HL-60 (cell line): Measurements from ENCODE around the gene NAA38.

Experiments
- DNase-seq, 2 experiments: peaks; one replicate each; pipeline ENCODE4 v3.0.0-alpha.2; 2010 to 2020; ENCODE audit warnings: low read depth in 1 of 2, low spot score in 1 of 2
- H3K27ac ChIP-seq: fragments of 250-450 bp; sonication (Bioruptor Pico); replicated peaks from 2 replicates; pipeline ENCODE4 v1.5.1; 2020; ENCODE audit warnings: mild to moderate bottlenecking, moderate library complexity
- H3K27me3 ChIP-seq: fragments of 250-450 bp; sonication (Bioruptor Pico); 2 replicates; pipeline ENCODE4 v1.5.1; 2021; ENCODE audit warnings: mild to moderate bottlenecking, moderate library complexity; ENCODE audit not compliant: insufficient read depth, poor library complexity, severe bottlenecking
- H3K4me3 ChIP-seq: replicated peaks from 2 replicates; pipeline ENCODE4 v1.5.1; 2011; ENCODE audit warnings: mild to moderate bottlenecking, control low read depth, low read length; ENCODE audit not compliant: insufficient read depth
- GABPA ChIP-seq: IDR thresholded peaks from 2 replicates; pipeline ENCODE4 v1.6.1; 2012; ENCODE audit warnings: low read depth
- POLR2AphosphoS5 ChIP-seq: IDR thresholded peaks from 2 replicates; pipeline ENCODE4 v1.6.1; 2012; ENCODE audit warnings: low read depth
- SPI1 ChIP-seq: IDR thresholded peaks from 2 replicates; pipeline ENCODE4 v1.6.1; 2012; ENCODE audit warnings: low read depth, mild to moderate bottlenecking, borderline replicate concordance
- TF ChIP-seq, protein P1 (sequence below): IDR thresholded peaks from one replicate; pipeline ENCODE4 v1.5.1; 2011; ENCODE audit warnings: low read length, control low read depth, inconsistent platforms; ENCODE audit not compliant: insufficient read depth
- TF ChIP-seq, protein P2 (sequence below): IDR thresholded peaks from 2 replicates; pipeline ENCODE4 v1.6.1; 2012; ENCODE audit warnings: low read depth; ENCODE audit not compliant: insufficient replicate concordance

Gene NAA38

DNA sequence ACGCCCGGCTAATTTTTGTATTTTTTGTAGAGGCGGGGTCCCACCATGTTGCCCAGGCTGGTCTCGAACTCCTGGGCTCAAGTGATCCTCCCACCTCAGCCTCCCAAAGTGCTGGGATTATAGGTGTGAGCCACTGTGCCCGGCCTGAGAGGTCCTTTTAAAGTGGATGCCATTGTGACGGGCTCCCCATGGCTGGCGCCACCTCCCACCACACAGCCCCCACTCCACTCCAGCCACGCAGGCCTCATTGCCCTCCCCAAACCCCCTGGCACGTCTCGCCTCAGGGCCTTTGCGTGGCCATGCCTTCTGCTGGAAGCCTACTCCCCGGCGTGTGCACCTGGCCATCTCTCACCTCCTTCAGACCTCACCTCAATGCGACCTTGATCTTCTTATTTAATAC is 35.2 kb downstream of the NAA38 start:
- Histone ChIP-seq H3K4me3 (no peak overlapping the region), H3K27me3 (no peaks in the 10 kb centered on the region), H3K27ac (no peak overlapping the region)
- no peak for TF ChIP-seq POLR2AphosphoS5
- TF ChIP-seq, protein P1, sequence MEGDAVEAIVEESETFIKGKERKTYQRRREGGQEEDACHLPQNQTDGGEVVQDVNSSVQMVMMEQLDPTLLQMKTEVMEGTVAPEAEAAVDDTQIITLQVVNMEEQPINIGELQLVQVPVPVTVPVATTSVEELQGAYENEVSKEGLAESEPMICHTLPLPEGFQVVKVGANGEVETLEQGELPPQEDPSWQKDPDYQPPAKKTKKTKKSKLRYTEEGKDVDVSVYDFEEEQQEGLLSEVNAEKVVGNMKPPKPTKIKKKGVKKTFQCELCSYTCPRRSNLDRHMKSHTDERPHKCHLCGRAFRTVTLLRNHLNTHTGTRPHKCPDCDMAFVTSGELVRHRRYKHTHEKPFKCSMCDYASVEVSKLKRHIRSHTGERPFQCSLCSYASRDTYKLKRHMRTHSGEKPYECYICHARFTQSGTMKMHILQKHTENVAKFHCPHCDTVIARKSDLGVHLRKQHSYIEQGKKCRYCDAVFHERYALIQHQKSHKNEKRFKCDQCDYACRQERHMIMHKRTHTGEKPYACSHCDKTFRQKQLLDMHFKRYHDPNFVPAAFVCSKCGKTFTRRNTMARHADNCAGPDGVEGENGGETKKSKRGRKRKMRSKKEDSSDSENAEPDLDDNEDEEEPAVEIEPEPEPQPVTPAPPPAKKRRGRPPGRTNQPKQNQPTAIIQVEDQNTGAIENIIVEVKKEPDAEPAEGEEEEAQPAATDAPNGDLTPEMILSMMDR, result no peak
- TF ChIP-seq GABPA, result no peak
- TF ChIP-seq, protein P2, sequence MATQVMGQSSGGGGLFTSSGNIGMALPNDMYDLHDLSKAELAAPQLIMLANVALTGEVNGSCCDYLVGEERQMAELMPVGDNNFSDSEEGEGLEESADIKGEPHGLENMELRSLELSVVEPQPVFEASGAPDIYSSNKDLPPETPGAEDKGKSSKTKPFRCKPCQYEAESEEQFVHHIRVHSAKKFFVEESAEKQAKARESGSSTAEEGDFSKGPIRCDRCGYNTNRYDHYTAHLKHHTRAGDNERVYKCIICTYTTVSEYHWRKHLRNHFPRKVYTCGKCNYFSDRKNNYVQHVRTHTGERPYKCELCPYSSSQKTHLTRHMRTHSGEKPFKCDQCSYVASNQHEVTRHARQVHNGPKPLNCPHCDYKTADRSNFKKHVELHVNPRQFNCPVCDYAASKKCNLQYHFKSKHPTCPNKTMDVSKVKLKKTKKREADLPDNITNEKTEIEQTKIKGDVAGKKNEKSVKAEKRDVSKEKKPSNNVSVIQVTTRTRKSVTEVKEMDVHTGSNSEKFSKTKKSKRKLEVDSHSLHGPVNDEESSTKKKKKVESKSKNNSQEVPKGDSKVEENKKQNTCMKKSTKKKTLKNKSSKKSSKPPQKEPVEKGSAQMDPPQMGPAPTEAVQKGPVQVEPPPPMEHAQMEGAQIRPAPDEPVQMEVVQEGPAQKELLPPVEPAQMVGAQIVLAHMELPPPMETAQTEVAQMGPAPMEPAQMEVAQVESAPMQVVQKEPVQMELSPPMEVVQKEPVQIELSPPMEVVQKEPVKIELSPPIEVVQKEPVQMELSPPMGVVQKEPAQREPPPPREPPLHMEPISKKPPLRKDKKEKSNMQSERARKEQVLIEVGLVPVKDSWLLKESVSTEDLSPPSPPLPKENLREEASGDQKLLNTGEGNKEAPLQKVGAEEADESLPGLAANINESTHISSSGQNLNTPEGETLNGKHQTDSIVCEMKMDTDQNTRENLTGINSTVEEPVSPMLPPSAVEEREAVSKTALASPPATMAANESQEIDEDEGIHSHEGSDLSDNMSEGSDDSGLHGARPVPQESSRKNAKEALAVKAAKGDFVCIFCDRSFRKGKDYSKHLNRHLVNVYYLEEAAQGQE, result no peak
- no peak for TF ChIP-seq SPI1
- DNase-seq, result no peak

DNA sequence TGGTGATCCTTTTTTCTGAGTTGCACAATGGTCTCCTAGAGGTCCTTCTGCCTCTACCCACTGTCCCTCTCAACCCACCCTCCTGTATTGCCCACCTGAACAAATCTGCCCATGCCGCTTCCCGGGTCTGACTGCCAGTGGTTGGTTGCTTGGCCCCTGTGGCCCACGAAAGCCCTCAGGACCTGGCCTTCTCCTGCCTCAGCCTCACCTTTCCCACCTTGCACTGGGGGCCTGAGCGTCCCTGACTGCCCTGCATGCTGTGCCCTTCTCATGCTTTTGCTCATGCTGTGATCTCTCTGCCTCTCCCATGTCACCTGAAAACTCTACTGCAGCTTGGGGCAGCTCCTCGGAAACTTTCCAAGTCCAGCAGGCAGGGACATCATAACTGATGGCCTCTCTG is 37.1 kb downstream of the NAA38 start:
- no peak for DNase-seq
- no peaks in the 10 kb centered on the region for H3K27me3 ChIP-seq

DNA sequence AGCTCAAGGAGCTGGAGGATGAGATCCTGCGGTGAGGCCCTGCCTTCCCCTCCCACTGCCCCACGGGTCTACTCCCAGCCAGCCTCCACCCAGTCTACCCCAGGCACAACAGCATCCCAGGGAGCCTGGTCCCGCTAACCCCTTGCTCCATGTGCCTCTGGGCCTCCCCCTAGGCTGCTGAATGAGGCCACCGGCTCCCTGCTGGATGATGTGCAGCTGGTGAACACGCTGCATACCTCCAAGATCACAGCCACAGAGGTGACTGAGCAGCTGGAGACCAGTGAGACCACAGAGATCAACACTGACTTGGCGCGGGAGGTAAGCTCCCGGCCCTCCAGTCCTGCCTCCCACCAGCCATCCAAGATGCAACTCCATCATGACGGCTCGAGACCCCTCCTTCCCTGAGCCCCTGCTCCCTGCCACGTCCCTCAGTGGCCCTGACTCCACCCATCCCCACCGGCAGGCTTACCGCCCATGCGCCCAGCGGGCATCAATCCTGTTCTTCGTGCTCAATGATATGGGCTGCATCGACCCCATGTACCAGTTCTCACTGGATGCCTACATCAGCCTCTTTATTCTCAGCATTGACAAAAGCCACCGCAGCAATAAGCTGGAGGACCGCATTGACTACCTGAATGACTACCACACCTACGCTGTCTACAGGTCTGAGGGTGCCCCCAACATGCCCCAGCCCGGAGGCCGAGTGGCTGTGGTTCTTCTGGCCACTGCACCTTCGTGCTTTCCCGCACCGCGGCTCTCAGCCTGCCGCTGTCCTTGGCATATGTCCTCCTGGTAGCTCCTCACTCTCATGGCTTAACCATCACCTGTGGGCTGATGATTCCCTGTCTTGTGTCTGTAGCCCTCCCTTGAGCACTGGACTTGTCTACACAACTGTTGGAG is 38.4 kb downstream of the NAA38 start:
- H3K4me3 ChIP-seq, result no peak overlapping the region
- no peaks in the 10 kb centered on the region for H3K27me3 ChIP-seq
- no peak for DNase-seq
- TF ChIP-seq, protein P1, result no peak
- TF ChIP-seq SPI1, result no peak
- no peak for TF ChIP-seq POLR2AphosphoS5
- no peak for TF ChIP-seq GABPA
- TF ChIP-seq, protein P2, result no peak
- no peak overlapping the region for H3K27ac ChIP-seq

More for the DNA sequence above, 37.1 kb downstream of the NAA38 start:
- TF ChIP-seq, protein P2, result no peak
- TF ChIP-seq, protein P1, result no peak
- TF ChIP-seq POLR2AphosphoS5 (no peak), SPI1 (no peak)
- no peak overlapping the region for H3K27ac ChIP-seq
- H3K4me3 ChIP-seq, result no peak overlapping the region
